NCI-H1048 (cell line): Measurements from ENCODE around the gene AS3MT.
"Not testable (repeated sequence)": the region's sequence is repeated elsewhere in the genome, so short reads cannot be mapped to it uniquely, and the experiment has no call there.

Experiments used
- DNase-seq: peaks from one replicate; lab custom pipeline; 2025; lab: John Stamatoyannopoulos, UW

The AS3MT gene

GRCh38 chr10:102919246-102919959, 50.1 kb downstream of the AS3MT start:
- no peak for DNase-seq

GRCh38 chr10:102919992-102920739, 50.9 kb downstream of the AS3MT start:
- DNase-seq, result no peak

- no peak for DNase-seq
Measured at GRCh38 chr10:102923601-102924000, 54.3 kb downstream of the AS3MT start.

- no peak for DNase-seq
Measured at GRCh38 chr10:102926842-102927241, 57.6 kb downstream of the AS3MT start.

GRCh38 chr10:102927311-102928010, 58.2 kb downstream of the AS3MT start:
- no peak for DNase-seq

- not testable (repeated sequence) for DNase-seq
Measured at GRCh38 chr10:102928442-102928841, 59.2 kb downstream of the AS3MT start.

- DNase-seq, result no peak
Measured at GRCh38 chr10:102930720-102931119, 61.5 kb downstream of the AS3MT start.

- DNase-seq, result no peak
Measured at GRCh38 chr10:102931643-102932042, 62.4 kb downstream of the AS3MT start.

GRCh38 chr10:102935505-102935904, 66.2 kb downstream of the AS3MT start:
- no peak for DNase-seq

- no peak for DNase-seq
Measured at GRCh38 chr10:102935939-102936605, 66.8 kb downstream of the AS3MT start.

GRCh38 chr10:102941401-102941800, 72.1 kb downstream of the AS3MT start:
- DNase-seq, result no peak

- no peak for DNase-seq
Measured at GRCh38 chr10:102945449-102945848, 76.2 kb downstream of the AS3MT start.

GRCh38 chr10:102945962-102946361, 76.7 kb downstream of the AS3MT start:
- no peak for DNase-seq

- DNase-seq, result no peak
Measured at GRCh38 chr10:102946992-102947391, 77.7 kb downstream of the AS3MT start.

GRCh38 chr10:102948176-102948575, 78.9 kb downstream of the AS3MT start:
- no peak for DNase-seq

GRCh38 chr10:102948786-102949185, 79.5 kb downstream of the AS3MT start:
- no peak for DNase-seq

GRCh38 chr10:102949916-102950315, 80.6 kb downstream of the AS3MT start:
- no peak for DNase-seq

GRCh38 chr10:102951316-102951715, 82.0 kb downstream of the AS3MT start:
- DNase-seq, result no peak
